NK-92 (cell line): ENCODE measurements around the gene FOXN3.

ENCODE experiments used
- DNase-seq: peaks from one replicate; lab custom pipeline; 2025; ENCODE audit not compliant: unreplicated experiment; lab: John Stamatoyannopoulos, UW

The FOXN3 gene

GRCh38 chr14:89237921-89238529 is 179.0 kb downstream of the FOXN3 start:
- no peak for DNase-seq

- no peak for DNase-seq
Observed at GRCh38 chr14:89236851-89237250, 180.2 kb downstream of the FOXN3 start.

GRCh38 chr14:89233184-89233583 is 183.8 kb downstream of the FOXN3 start:
- no peak for DNase-seq

- no peak for DNase-seq
Observed at GRCh38 chr14:89232265-89233070, 184.6 kb downstream of the FOXN3 start.

- no peak for DNase-seq
Observed at GRCh38 chr14:89231426-89232113, 185.5 kb downstream of the FOXN3 start.

- no peak for DNase-seq
Observed at GRCh38 chr14:89228921-89229639, 188.0 kb downstream of the FOXN3 start.

GRCh38 chr14:89227496-89227836 is 189.6 kb downstream of the FOXN3 start:
- DNase-seq: no peak

GRCh38 chr14:89226801-89227495 is 190.1 kb downstream of the FOXN3 start:
- DNase-seq: no peak

- DNase-seq: no peak
Observed at GRCh38 chr14:89225607-89226006, 191.4 kb downstream of the FOXN3 start.

- DNase-seq: no peak
Observed at GRCh38 chr14:89221109-89221810, 195.8 kb downstream of the FOXN3 start.

- DNase-seq: no peak
Observed at GRCh38 chr14:89219051-89219450, 198.0 kb downstream of the FOXN3 start.

- DNase-seq: no peak
Observed at GRCh38 chr14:89217891-89218290, 199.1 kb downstream of the FOXN3 start.

- no peak for DNase-seq
Observed at GRCh38 chr14:89215531-89215930, 201.5 kb downstream of the FOXN3 start.

GRCh38 chr14:89215114-89215513 is 201.9 kb downstream of the FOXN3 start:
- DNase-seq: no peak

GRCh38 chr14:89214221-89214965 is 202.6 kb downstream of the FOXN3 start:
- DNase-seq: no peak

GRCh38 chr14:89212386-89213235 is 204.4 kb downstream of the FOXN3 start:
- no peak for DNase-seq

GRCh38 chr14:89209558-89209957 is 207.5 kb downstream of the FOXN3 start:
- no peak for DNase-seq

- no peak for DNase-seq
Observed at GRCh38 chr14:89207925-89208328, 209.1 kb downstream of the FOXN3 start.
